Subcutaneous adipose tissue (tissue), 4 donors: Measurements from ENCODE around the gene CISH. TPM values are rescaled to one million over a fixed set of nuclear protein-coding genes. Genes with fewer than 3 reads are reported as not detected.

Experiments
- total RNA-seq, 4 donors: library from RNA; depleted of rRNA; stranded (reverse); fragments of >200 nt; gene quantifications; one replicate each; pipeline ENCODE4 v1.1.0, GENCODE V29; 2016
- TF ChIP-seq, protein P1 (sequence below): fragments of 450-650 bp; IDR thresholded peaks from one replicate; pipeline ENCODE4 v1.5.1; 2016; ENCODE audit warnings: low read depth, mild to moderate bottlenecking, control low read depth, antibody characterized with exemption, moderate library complexity

The CISH gene
- total RNA-seq, 4 donors from 2014 or later: 3.5 to 25.9 (median 11.0) TPM

GRCh38 chr3:50655009-50655830 is 43.6 kb upstream of the CISH start:
- TF ChIP-seq, protein P1, sequence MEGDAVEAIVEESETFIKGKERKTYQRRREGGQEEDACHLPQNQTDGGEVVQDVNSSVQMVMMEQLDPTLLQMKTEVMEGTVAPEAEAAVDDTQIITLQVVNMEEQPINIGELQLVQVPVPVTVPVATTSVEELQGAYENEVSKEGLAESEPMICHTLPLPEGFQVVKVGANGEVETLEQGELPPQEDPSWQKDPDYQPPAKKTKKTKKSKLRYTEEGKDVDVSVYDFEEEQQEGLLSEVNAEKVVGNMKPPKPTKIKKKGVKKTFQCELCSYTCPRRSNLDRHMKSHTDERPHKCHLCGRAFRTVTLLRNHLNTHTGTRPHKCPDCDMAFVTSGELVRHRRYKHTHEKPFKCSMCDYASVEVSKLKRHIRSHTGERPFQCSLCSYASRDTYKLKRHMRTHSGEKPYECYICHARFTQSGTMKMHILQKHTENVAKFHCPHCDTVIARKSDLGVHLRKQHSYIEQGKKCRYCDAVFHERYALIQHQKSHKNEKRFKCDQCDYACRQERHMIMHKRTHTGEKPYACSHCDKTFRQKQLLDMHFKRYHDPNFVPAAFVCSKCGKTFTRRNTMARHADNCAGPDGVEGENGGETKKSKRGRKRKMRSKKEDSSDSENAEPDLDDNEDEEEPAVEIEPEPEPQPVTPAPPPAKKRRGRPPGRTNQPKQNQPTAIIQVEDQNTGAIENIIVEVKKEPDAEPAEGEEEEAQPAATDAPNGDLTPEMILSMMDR: no peak

GRCh38 chr3:50653937-50654595 is 42.5 kb upstream of the CISH start:
- TF ChIP-seq, protein P1: no peak

GRCh38 chr3:50652709-50653108 is 41.1 kb upstream of the CISH start:
- TF ChIP-seq, protein P1: no peak

GRCh38 chr3:50651920-50652529 is 40.5 kb upstream of the CISH start:
- TF ChIP-seq, protein P1: no peak

- TF ChIP-seq, protein P1: no peak
These were observed 39.9 kb upstream of the CISH start for GRCh38 chr3:50651445-50651844.

- TF ChIP-seq, protein P1: no peak
These were observed 38.4 kb upstream of the CISH start for GRCh38 chr3:50650018-50650417.

- TF ChIP-seq, protein P1: no peak
These were observed 37.9 kb upstream of the CISH start for GRCh38 chr3:50649451-50649931.
